ENCODE data around the gene GSAP.
"Not testable (repeated sequence)": the region's sequence is repeated elsewhere in the genome, so short reads cannot be mapped to it uniquely, and the experiment has no call there.

- TF ChIP-seq CTCF (IDR thresholded peaks at IDR 0.05 in 8 of 11, conservative IDR thresholded peaks at IDR 0.05 in 3 of 11); POLR2AphosphoS5 (IDR thresholded peaks at IDR 0.05); POLR2A (IDR thresholded peaks at IDR 0.05): not testable (repeated sequence)
These were observed 82.1 kb downstream of the GSAP start for GRCh38 chr7:77334039-77334438.
